Measurements from ENCODE around the gene RIMKLB. TPM values are rescaled to one million over a fixed set of nuclear protein-coding genes. Genes with fewer than 3 reads are reported as not detected.
A peak's percentile ranks its signal among the peaks of the same experiment; 100 is the strongest.
"Not testable (repeated sequence)": the region's sequence is repeated elsewhere in the genome, so short reads cannot be mapped to it uniquely, and the experiment has no call there.

RIMKLB gene
- total and polyA plus RNA-seq, 10 donors = 21.0 to 62.1 (median 37.7) TPM

GRCh38 chr12:8781381-8782127, 83.8 kb downstream of the RIMKLB start:
- WGBS, 5 donors = 71 to 91% (median 86%) methylated on average over 2 of the region's 2 CpGs
- DNase-seq = no peak
- intact Hi-C loops (cut with DNase I; ENCODE audit: low total_unique reads) = no loop called here
- Histone ChIP-seq H3K27me3 (replicated peaks in 1 of 7) (no peaks in the 10 kb centered on the region), H3K4me1 (no peaks in the 10 kb centered on the region), H3K27ac (no peak overlapping the region), H3K36me3 (peaks cover 0 to 20% (median 2%) of the 10 kb centered on the region in 6 donors), H3K9me3 (no peaks in the 10 kb centered on the region), H3K4me3 (no peak overlapping the region)
- no peak for TF ChIP-seq POLR2AphosphoS5 (IDR thresholded peaks at IDR 0.05)
- no peak for TF ChIP-seq POLR2A (IDR thresholded peaks at IDR 0.05)
- TF ChIP-seq CTCF (IDR thresholded peaks at IDR 0.05 in 8 of 11, conservative IDR thresholded peaks at IDR 0.05 in 3 of 11) = no peak

DNA sequence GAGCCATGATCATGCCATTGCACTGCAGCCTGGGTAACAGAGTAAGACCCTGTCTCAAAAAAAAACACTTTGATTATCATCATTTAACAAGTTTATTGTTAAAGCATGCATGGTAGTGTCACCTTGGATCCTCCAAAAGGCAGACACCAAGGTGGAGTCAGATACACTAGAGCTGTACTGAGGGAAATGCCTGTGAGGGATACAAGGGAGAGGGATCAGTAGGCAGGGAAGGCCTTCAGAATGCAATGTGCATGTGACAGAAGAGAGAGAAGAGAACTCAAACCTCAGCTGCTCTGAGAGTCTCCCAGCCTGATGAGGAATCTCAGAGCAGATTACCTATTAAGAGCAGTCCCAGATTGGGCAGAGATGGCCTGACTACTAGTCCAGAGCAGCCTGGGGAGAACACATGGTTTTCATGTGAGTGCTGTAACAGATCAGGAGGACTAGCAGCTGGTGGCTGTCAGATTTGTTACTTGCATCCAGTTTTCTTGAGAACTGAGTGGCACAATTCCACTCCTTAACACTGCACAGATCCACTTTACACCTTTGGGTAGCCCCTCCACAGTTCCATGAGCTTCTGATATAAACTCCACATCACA, 86.6 kb downstream of the RIMKLB start:
- Histone ChIP-seq H3K36me3 (peaks cover 0 to 15% (median 2%) of the 10 kb centered on the region in 6 donors), H3K27me3 (replicated peaks in 1 of 7) (no peaks in the 10 kb centered on the region), H3K9me3 (no peaks in the 10 kb centered on the region), H3K4me1 (no peaks in the 10 kb centered on the region), H3K27ac (no peak overlapping the region), H3K4me3 (no peak overlapping the region)
- intact Hi-C loops (cut with DNase I; ENCODE audit: low total_unique reads) = no loop called here
- TF ChIP-seq POLR2AphosphoS5 (IDR thresholded peaks at IDR 0.05) (no peak), POLR2A (IDR thresholded peaks at IDR 0.05) (no peak), CTCF (IDR thresholded peaks at IDR 0.05 in 8 of 11, conservative IDR thresholded peaks at IDR 0.05 in 3 of 11) (no peak)
- no peak for DNase-seq

DNA sequence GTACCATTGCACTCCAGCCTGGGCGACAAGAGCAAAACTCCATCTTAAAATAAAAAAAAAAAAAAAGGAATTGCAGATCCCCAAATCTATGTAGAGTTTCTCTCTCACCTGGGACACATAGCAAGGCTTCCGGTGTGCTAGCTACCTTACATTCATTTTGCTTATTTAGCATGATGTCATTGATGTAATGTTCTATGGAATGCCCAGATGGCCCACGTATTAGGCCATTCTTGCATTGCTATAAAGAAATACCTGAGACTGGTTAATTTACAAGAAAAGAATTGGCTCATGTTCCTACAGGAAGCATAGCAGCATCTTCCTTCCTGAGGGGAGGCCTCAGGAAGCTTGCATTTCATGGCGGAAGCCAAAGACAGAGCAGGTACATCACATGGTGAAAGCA, 87.7 kb downstream of the RIMKLB start:
- Histone ChIP-seq H3K27me3 (replicated peaks in 1 of 7) (no peaks in the 10 kb centered on the region), H3K9me3 (no peaks in the 10 kb centered on the region), H3K4me3 (no peak overlapping the region), H3K36me3 (peaks cover 0 to 15% (median 2%) of the 10 kb centered on the region in 6 donors), H3K27ac (no peak overlapping the region), H3K4me1 (no peaks in the 10 kb centered on the region)
- WGBS, 5 donors = 71 to 89% (median 79%) methylated on average over 4 of the region's 4 CpGs
- DNase-seq = no peak
- TF ChIP-seq POLR2A (IDR thresholded peaks at IDR 0.05) (no peak), POLR2AphosphoS5 (IDR thresholded peaks at IDR 0.05) (no peak), CTCF (IDR thresholded peaks at IDR 0.05 in 8 of 11, conservative IDR thresholded peaks at IDR 0.05 in 3 of 11) (no peak)
- intact Hi-C loops (cut with DNase I; ENCODE audit: low total_unique reads) = no loop called here

DNA sequence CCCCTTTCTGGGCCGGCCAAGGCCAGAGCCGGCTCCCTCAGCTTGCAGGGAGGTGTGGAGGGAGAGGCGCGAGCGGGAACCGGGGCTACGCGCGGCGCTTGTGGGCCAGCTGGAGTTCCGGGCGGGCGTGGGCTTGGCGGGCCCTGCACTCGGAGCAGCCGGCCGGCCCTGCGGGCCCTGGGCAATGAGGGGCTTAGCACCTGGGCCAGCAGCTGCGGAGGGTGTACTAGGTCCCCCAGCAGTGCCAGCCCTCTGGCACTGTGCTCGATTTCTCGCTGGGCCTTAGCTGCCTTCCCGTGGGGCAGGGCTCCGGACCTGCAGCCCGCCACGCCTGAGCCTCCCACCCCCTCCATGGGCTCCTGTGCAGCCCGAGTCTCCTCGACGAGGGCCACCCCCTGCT, 89.4 kb downstream of the RIMKLB start:
- H3K4me3 ChIP-seq; H3K27ac ChIP-seq; H3K9me3 ChIP-seq; DNase-seq; intact Hi-C loops (cut with DNase I; ENCODE audit: low total_unique reads); H3K4me1 ChIP-seq; H3K27me3 ChIP-seq (replicated peaks in 1 of 7): not testable (repeated sequence)
- WGBS, 5 donors = 93 to 99% (median 96%) methylated on average over 14 to 28 of the region's 28 CpGs
- peaks cover 0 to 15% (median 2%) of the 10 kb centered on the region in 6 donors for H3K36me3 ChIP-seq

- DNase-seq; H3K36me3 ChIP-seq; intact Hi-C loops (cut with DNase I; ENCODE audit: low total_unique reads); H3K9me3 ChIP-seq; H3K4me1 ChIP-seq; H3K27ac ChIP-seq; H3K27me3 ChIP-seq (replicated peaks in 1 of 7): not testable (repeated sequence)
- peak overlapping the region in 3 of 8 donors; percentile 9 to 56 (median 21) for H3K4me3 ChIP-seq
- 69 to 85% (median 74%) methylated on average over 6 to 13 of the region's 13 CpGs for WGBS, 5 donors
Measured at GRCh38 chr12:8788706-8789105, 90.9 kb downstream of the RIMKLB start.

GRCh38 chr12:8789341-8790013, 91.7 kb downstream of the RIMKLB start:
- H3K27me3 ChIP-seq (replicated peaks in 1 of 7); H3K9me3 ChIP-seq; H3K4me3 ChIP-seq; H3K27ac ChIP-seq; intact Hi-C loops (cut with DNase I; ENCODE audit: low total_unique reads); H3K4me1 ChIP-seq; H3K36me3 ChIP-seq; DNase-seq: not testable (repeated sequence)
- WGBS, 5 donors = 83 to 90% (median 87%) methylated on average over 12 to 13 of the region's 13 CpGs

DNA sequence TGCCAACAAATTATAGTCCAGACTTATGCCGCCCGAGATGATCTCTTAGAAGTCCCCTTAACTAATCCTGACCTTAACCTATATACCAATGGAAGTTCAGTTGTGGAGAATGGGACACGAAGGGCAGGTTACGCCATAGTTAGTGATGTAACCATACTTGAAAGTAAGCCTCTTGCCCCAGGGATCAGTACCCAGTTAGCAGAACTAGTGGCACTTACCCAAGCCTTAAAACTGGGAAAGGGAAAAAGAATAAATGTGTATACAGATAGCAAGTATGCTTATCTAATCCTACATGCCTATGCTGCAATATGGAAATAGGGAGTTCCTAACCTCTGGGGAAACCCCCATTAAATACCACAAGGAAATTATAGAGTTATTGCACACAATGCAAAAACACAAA, 95.4 kb downstream of the RIMKLB start:
- H3K4me3 ChIP-seq; H3K4me1 ChIP-seq; H3K27me3 ChIP-seq (replicated peaks in 1 of 7); H3K27ac ChIP-seq; intact Hi-C loops (cut with DNase I; ENCODE audit: low total_unique reads); DNase-seq; H3K36me3 ChIP-seq; H3K9me3 ChIP-seq: not testable (repeated sequence)
- WGBS, 5 donors = 83 to 97% (median 87%) methylated on average over 4 of the region's 4 CpGs
